Neural progenitor cell (in vitro differentiated cells): ENCODE measurements around the gene PKD1L1. TPM values are rescaled to one million over a fixed set of nuclear protein-coding genes. Genes with fewer than 3 reads are reported as not detected.
A peak's percentile ranks its signal among the peaks of the same experiment; 100 is the strongest.

Experiments
- DNase-seq: peaks from one replicate; pipeline ENCODE4 v3.0.0-alpha.2; 2016; ENCODE audit warnings: low spot score
- H2AFZ ChIP-seq: fragments of 200-600 bp; sonication (generic); replicated peaks from 2 replicates; pipeline ENCODE4 v1.6.1; 2016; ENCODE audit warnings: antibody characterized with exemption
- H3F3A ChIP-seq: fragments of 200-600 bp; sonication (generic); 2 replicates; pipeline ENCODE4 v1.6.1; 2016; ENCODE audit warnings: antibody characterized with exemption, low read depth
- H3K27ac ChIP-seq: fragments of 200-600 bp; sonication (generic); 2 replicates; pipeline ENCODE4 v1.5.1; 2016; ENCODE audit warnings: mild to moderate bottlenecking
- H3K27me3 ChIP-seq: fragments of 200-600 bp; sonication (generic); 2 replicates; pipeline ENCODE4 v1.6.1; 2016; ENCODE audit warnings: mild to moderate bottlenecking, moderate library complexity
- H3K36me3 ChIP-seq: fragments of 200-600 bp; sonication (generic); 2 replicates; pipeline ENCODE4 v1.5.1; 2016
- H3K4me1 ChIP-seq: fragments of 200-600 bp; sonication (generic); 2 replicates; pipeline ENCODE4 v1.6.1; 2016; ENCODE audit warnings: mixed run types
- H3K4me2 ChIP-seq: fragments of 200-600 bp; sonication (generic); 2 replicates; pipeline ENCODE4 v1.6.1; 2016
- H3K4me3 ChIP-seq: fragments of 200-600 bp; sonication (generic); 2 replicates; pipeline ENCODE4 v1.5.1; 2016
- H3K79me2 ChIP-seq: fragments of 200-600 bp; sonication (generic); 2 replicates; pipeline ENCODE4 v1.6.1; 2016; ENCODE audit warnings: low read depth
- H3K9ac ChIP-seq: fragments of 200-600 bp; sonication (generic); 2 replicates; pipeline ENCODE4 v1.6.1; 2016
- H3K9me3 ChIP-seq: fragments of 200-600 bp; sonication (generic); 2 replicates; pipeline ENCODE4 v1.5.1; 2016; ENCODE audit warnings: low read depth
- H4K20me1 ChIP-seq: fragments of 200-600 bp; sonication (generic); 2 replicates; pipeline ENCODE4 v1.6.1; 2016; ENCODE audit warnings: low read depth
- H3K27ac Mint-ChIP-seq: 3 replicates; pipeline ENCODE4 v1.8.0; 2021; ENCODE audit warnings: mixed read lengths
- H3K27me3 Mint-ChIP-seq: 2 replicates; pipeline ENCODE4 v1.8.0; 2022; ENCODE audit warnings: low read depth, mild to moderate bottlenecking, inconsistent platforms, moderate library complexity, mixed read lengths; ENCODE audit not compliant: insufficient read depth
- H3K36me3 Mint-ChIP-seq: 3 replicates; pipeline ENCODE4 v1.8.0; 2021; ENCODE audit warnings: mixed read lengths
- H3K4me1 Mint-ChIP-seq: 3 replicates; pipeline ENCODE4 v1.8.0; 2021; ENCODE audit warnings: mixed read lengths
- H3K4me3 Mint-ChIP-seq: 3 replicates; pipeline ENCODE4 v1.8.0; 2021; ENCODE audit warnings: mild to moderate bottlenecking, moderate library complexity, mixed read lengths
- H3K9me3 Mint-ChIP-seq: 3 replicates; pipeline ENCODE4 v1.8.0; 2020; ENCODE audit warnings: mixed read lengths
- EZH2 ChIP-seq: fragments of 200-600 bp; sonication (generic); IDR thresholded peaks from 2 replicates; pipeline ENCODE4 v1.6.1; 2017; ENCODE audit warnings: antibody characterized with exemption, mild to moderate bottlenecking, moderate library complexity
- EZH2phosphoT487 ChIP-seq: fragments of 200-600 bp; sonication (generic); IDR thresholded peaks from 2 replicates; pipeline ENCODE4 v1.6.1; 2017; ENCODE audit warnings: antibody characterized with exemption
- total RNA-seq: library from RNA; depleted of rRNA; stranded (reverse); fragments of >200 nt; gene quantifications from 2 replicates; pipeline ENCODE4 v1.2.3, GENCODE V29; 2015; ENCODE audit warnings: low replicate concordance
- TF ChIP-seq, protein P1 (sequence below): fragments of 200-600 bp; sonication (generic); IDR thresholded peaks from 2 replicates; pipeline ENCODE4 v1.5.1; 2017; ENCODE audit warnings: antibody characterized with exemption, mild to moderate bottlenecking

The PKD1L1 gene
- total RNA-seq, 1 donor from 2014 or later = 0.07 TPM

GRCh38 chr7:47807126-47807525 is 141.1 kb downstream of the PKD1L1 start:
- H3K4me3 Mint-ChIP-seq = no peak overlapping the region
- no peak overlapping the region for H3K9ac ChIP-seq
- H3K4me2 ChIP-seq = no peak overlapping the region
- no peaks in the 10 kb centered on the region for H4K20me1 ChIP-seq
- H2AFZ ChIP-seq = peak overlapping the region; percentile 57
- H3K4me3 ChIP-seq = no peak overlapping the region
- TF ChIP-seq, protein P1, sequence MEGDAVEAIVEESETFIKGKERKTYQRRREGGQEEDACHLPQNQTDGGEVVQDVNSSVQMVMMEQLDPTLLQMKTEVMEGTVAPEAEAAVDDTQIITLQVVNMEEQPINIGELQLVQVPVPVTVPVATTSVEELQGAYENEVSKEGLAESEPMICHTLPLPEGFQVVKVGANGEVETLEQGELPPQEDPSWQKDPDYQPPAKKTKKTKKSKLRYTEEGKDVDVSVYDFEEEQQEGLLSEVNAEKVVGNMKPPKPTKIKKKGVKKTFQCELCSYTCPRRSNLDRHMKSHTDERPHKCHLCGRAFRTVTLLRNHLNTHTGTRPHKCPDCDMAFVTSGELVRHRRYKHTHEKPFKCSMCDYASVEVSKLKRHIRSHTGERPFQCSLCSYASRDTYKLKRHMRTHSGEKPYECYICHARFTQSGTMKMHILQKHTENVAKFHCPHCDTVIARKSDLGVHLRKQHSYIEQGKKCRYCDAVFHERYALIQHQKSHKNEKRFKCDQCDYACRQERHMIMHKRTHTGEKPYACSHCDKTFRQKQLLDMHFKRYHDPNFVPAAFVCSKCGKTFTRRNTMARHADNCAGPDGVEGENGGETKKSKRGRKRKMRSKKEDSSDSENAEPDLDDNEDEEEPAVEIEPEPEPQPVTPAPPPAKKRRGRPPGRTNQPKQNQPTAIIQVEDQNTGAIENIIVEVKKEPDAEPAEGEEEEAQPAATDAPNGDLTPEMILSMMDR = no peak
- TF ChIP-seq EZH2 (no peak), EZH2phosphoT487 (no peak)
- no peaks in the 10 kb centered on the region for H3K9me3 ChIP-seq
- H3K36me3 Mint-ChIP-seq = no peaks in the 10 kb centered on the region
- no peaks in the 10 kb centered on the region for H3K79me2 ChIP-seq
- H3K27me3 ChIP-seq = no peaks in the 10 kb centered on the region
- H3K27ac ChIP-seq = no peak overlapping the region
- peaks cover 2% of the 10 kb centered on the region for H3K27me3 Mint-ChIP-seq
- H3K4me1 Mint-ChIP-seq = peaks cover 2% of the 10 kb centered on the region
- H3K27ac Mint-ChIP-seq = peak overlapping the region; percentile 60
- no peaks in the 10 kb centered on the region for H3K9me3 Mint-ChIP-seq
- DNase-seq = no peak
- H3K36me3 ChIP-seq = no peaks in the 10 kb centered on the region
- no peaks in the 10 kb centered on the region for H3F3A ChIP-seq
- no peaks in the 10 kb centered on the region for H3K4me1 ChIP-seq

- Mint-ChIP-seq H3K9me3 (no peaks in the 10 kb centered on the region), H3K4me1 (peaks cover 2% of the 10 kb centered on the region), H3K36me3 (no peaks in the 10 kb centered on the region), H3K27ac (no peak overlapping the region), H3K4me3 (no peak overlapping the region), H3K27me3 (peaks cover 2% of the 10 kb centered on the region)
- Histone ChIP-seq H4K20me1 (no peaks in the 10 kb centered on the region), H3K27ac (no peak overlapping the region), H2AFZ (peak overlapping the region; percentile 57), H3K79me2 (no peaks in the 10 kb centered on the region), H3K9ac (no peak overlapping the region), H3F3A (no peaks in the 10 kb centered on the region), H3K27me3 (no peaks in the 10 kb centered on the region), H3K9me3 (no peaks in the 10 kb centered on the region), H3K36me3 (no peaks in the 10 kb centered on the region), H3K4me2 (no peak overlapping the region), H3K4me3 (no peak overlapping the region), H3K4me1 (no peaks in the 10 kb centered on the region)
- TF ChIP-seq EZH2 (no peak), EZH2phosphoT487 (no peak)
- TF ChIP-seq, protein P1 = no peak
- no peak for DNase-seq
Measured at GRCh38 chr7:47806701-47807103, 141.6 kb downstream of the PKD1L1 start.

GRCh38 chr7:47804767-47805545 is 143.3 kb downstream of the PKD1L1 start:
- Histone ChIP-seq H2AFZ (no peak overlapping the region), H4K20me1 (no peaks in the 10 kb centered on the region), H3K79me2 (no peaks in the 10 kb centered on the region), H3K4me1 (no peaks in the 10 kb centered on the region), H3K9ac (no peak overlapping the region), H3K27ac (no peak overlapping the region), H3K4me3 (no peak overlapping the region), H3K9me3 (no peaks in the 10 kb centered on the region), H3K36me3 (no peaks in the 10 kb centered on the region), H3K4me2 (no peak overlapping the region), H3K27me3 (no peaks in the 10 kb centered on the region), H3F3A (no peaks in the 10 kb centered on the region)
- Mint-ChIP-seq H3K4me3 (no peak overlapping the region), H3K27ac (no peak overlapping the region), H3K36me3 (no peaks in the 10 kb centered on the region), H3K9me3 (no peaks in the 10 kb centered on the region), H3K4me1 (peaks cover 2% of the 10 kb centered on the region), H3K27me3 (peaks cover 2% of the 10 kb centered on the region)
- no peak for DNase-seq
- TF ChIP-seq, protein P1 = no peak
- TF ChIP-seq EZH2 = no peak
- TF ChIP-seq EZH2phosphoT487 = no peak
